ENCODE data around the gene MYLK.

The MYLK gene

GRCh38 chr3:123871946-123872345 lies 12.2 kb downstream of the MYLK start:
- no peak for DNase-seq

GRCh38 chr3:123870033-123870432 lies 14.1 kb downstream of the MYLK start:
- no peak for DNase-seq

- no peak for DNase-seq
Measured at GRCh38 chr3:123869165-123869564, 15.0 kb downstream of the MYLK start.

GRCh38 chr3:123864706-123865105 lies 19.4 kb downstream of the MYLK start:
- DNase-seq = no peak

GRCh38 chr3:123862152-123862551 lies 22.0 kb downstream of the MYLK start:
- DNase-seq = no peak

GRCh38 chr3:123861081-123861836 lies 22.9 kb downstream of the MYLK start:
- no peak for DNase-seq

- DNase-seq = no peak
Measured at GRCh38 chr3:123859177-123859576, 25.0 kb downstream of the MYLK start.

- no peak for DNase-seq
Measured at GRCh38 chr3:123854905-123855304, 29.2 kb downstream of the MYLK start.

- no peak for DNase-seq
Measured at GRCh38 chr3:123853686-123854372, 30.3 kb downstream of the MYLK start.

GRCh38 chr3:123847209-123847608 lies 36.9 kb downstream of the MYLK start:
- DNase-seq = no peak

- DNase-seq = no peak
Measured at GRCh38 chr3:123843668-123844067, 40.5 kb downstream of the MYLK start.

- DNase-seq = no peak
Measured at GRCh38 chr3:123842711-123843110, 41.4 kb downstream of the MYLK start.

- no peak for DNase-seq
Measured at GRCh38 chr3:123841476-123842238, 42.5 kb downstream of the MYLK start.

GRCh38 chr3:123840961-123841360 lies 43.2 kb downstream of the MYLK start:
- DNase-seq = no peak

- DNase-seq = no peak
Measured at GRCh38 chr3:123837858-123838257, 46.3 kb downstream of the MYLK start.

GRCh38 chr3:123834631-123835030 lies 49.5 kb downstream of the MYLK start:
- no peak for DNase-seq

- DNase-seq = no peak
Measured at GRCh38 chr3:123833398-123833785, 50.7 kb downstream of the MYLK start.

GRCh38 chr3:123832692-123833397 lies 51.3 kb downstream of the MYLK start:
- no peak for DNase-seq

- no peak for DNase-seq
Measured at GRCh38 chr3:123831420-123831819, 52.7 kb downstream of the MYLK start.

GRCh38 chr3:123821920-123822319 lies 62.2 kb downstream of the MYLK start:
- DNase-seq = no peak

- DNase-seq = no peak
Measured at GRCh38 chr3:123819949-123820348, 64.2 kb downstream of the MYLK start.

GRCh38 chr3:123818921-123819429 lies 65.2 kb downstream of the MYLK start:
- DNase-seq = no peak

GRCh38 chr3:123818324-123818920 lies 65.7 kb downstream of the MYLK start:
- DNase-seq = no peak
